SU-DHL-6 (cell line): ENCODE measurements around the gene PHACTR1.

Experiments
- CTCF ChIP-seq: fragments of 200-600 bp; sonication (generic); IDR thresholded peaks from one replicate; pipeline ENCODE4 v1.5.1; 2017; ENCODE audit warnings: antibody characterized with exemption, mild to moderate bottlenecking, low read length, moderate library complexity; ENCODE audit not compliant: insufficient read depth, poor library complexity, severe bottlenecking
- EZH2phosphoT487 ChIP-seq: fragments of 200-600 bp; sonication (generic), shearing (Covaris generic); conservative IDR thresholded peaks from 2 replicates; pipeline ENCODE4 v1.6.1; 2018; ENCODE audit warnings: mild to moderate bottlenecking, antibody characterized with exemption, low read length, moderate library complexity, mixed read lengths

- no peak for TF ChIP-seq CTCF
- TF ChIP-seq EZH2phosphoT487: no peak
Measured at GRCh38 chr6:13044390-13044789, 327.8 kb downstream of the PHACTR1 start.
